Stimulated activated CD4-positive, alpha-beta T cell treated with anti-CD3 and anti-CD28 coated beads, Interleukin-4, amount 100 ng/mL, for 4 hours (primary cell): ENCODE results near the gene LIN28B.
"Not testable (repeated sequence)": the region's sequence is repeated elsewhere in the genome, so short reads cannot be mapped to it uniquely, and the experiment has no call there.

ENCODE experiments used
- DNase-seq, 2 experiments: peaks; one replicate each; pipeline ENCODE4 v3.0.0-alpha.2; 2020

LIN28B gene

DNA sequence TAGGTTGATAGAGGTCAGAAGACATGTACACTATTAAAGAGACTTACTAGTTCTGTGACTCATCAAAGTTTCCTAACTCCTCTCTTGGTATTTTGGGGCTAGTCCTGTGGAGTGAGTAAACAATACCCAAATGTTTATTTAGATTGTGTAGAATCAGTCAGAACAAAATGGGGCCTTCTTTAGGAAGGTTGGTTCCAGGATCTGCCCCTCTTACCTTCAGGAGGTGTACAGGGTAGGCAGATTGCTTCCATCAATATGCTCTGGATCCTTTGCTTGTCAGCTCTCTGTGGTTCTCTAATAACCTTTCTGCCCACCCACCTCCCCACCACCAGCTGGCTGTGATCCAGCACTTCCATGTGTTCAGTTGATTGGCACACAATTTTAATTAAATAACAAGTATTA lies 115.9 kb downstream of the LIN28B start:
- no peak for DNase-seq

GRCh38 chr6:105075210-105075609 lies 118.3 kb downstream of the LIN28B start:
- DNase-seq = no peak

GRCh38 chr6:105076418-105076817 lies 119.5 kb downstream of the LIN28B start:
- not testable (repeated sequence) for DNase-seq

GRCh38 chr6:105077596-105078385 lies 120.9 kb downstream of the LIN28B start:
- no peak for DNase-seq

DNA sequence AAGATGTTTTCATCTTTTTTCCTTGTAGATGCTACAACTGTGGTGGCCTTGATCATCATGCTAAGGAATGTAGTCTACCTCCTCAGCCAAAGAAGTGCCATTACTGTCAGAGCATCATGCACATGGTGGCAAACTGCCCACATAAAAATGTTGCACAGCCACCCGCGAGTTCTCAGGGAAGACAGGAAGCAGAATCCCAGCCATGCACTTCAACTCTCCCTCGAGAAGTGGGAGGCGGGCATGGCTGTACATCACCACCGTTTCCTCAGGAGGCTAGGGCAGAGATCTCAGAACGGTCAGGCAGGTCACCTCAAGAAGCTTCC lies 121.4 kb downstream of the LIN28B start:
- no peak for DNase-seq

- DNase-seq = no peak
Measured at GRCh38 chr6:105080279-105080678, 123.4 kb downstream of the LIN28B start.

GRCh38 chr6:105081662-105082061 lies 124.8 kb downstream of the LIN28B start:
- not testable (repeated sequence) for DNase-seq

DNA sequence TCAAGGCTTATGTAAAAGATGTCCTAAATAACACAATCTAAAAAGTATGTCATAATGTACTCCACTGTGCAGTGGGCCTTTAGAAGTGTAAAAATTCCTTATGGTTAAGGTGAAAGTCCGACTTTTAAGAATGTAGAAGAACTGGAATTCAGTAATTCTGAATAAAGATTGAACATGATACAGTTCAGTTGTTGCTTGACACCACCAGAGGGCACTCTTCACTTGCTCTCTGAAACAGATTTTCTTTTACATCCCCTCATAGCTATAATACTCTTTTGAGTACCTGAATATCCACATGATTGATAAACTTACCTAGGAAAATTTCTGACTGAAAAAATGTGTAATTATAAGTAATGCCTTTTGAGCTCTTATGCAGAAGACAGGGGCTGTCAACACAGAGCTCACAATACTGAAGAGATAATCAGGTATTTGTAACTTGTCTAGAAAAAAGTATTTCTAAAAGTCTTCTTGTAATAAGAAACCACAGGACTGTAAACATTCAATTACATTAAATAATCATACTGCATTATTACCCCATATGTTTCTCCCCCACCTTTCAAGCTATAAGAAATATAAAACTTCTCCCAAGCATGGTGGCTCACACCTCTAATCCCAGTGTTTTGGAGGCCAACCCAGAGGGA lies 130.8 kb downstream of the LIN28B start:
- no peak for DNase-seq

DNA sequence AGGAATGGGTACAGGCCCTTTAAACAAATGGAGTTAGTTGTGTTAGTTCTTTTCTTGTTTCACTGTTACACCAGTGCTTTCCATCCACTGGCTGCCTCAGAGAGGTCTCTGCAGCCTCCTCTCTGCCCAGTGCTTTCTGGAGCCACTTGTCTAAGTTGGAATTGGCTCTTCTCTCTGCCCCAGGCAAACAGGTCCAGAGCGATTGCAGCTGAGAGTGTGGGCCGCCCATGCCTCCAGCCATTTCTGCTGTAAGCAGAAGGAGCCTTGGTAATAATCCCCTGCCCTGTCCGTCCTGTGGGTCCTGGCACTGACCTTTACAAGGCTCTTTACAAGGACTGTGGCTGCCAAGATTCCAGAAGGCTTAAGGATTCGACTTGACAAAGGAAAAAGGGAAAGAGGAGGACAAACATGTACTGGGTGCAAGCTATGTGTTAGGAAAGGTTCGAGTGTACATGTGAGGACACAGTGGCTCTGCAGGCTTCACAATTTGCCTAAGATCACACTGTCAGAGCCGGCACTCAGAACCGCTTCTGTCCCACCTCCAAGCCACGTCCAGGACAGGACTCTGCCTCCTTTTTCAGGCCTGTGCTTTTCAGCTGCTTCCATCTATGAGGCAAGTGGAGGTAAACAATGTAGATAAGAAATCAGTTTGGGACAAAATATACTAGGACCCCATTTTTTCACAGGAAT lies 134.4 kb downstream of the LIN28B start:
- DNase-seq = no peak

DNA sequence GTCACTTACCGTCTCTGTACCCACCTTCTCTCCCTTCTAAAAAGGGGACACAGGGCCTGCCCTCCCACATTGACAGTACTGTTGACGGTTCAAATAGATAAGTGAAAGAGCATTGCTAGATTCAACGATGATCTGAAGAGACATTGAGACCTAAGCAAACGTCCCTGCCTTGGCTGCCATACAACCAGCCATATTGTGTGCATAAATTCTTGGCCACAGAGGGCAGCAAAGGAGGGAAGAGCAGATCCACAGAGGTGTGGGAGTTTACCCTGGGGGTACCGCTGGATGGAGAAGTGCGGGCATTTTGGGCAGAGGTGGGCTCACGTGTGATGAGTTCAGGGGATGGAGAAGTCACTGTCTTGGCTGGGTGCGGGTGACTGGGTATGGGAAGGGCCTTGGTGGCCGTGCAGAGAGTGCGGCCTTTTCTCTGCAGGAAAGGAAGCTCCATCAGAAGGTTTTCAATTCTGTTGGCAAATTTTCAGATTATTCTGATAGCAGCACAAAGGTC lies 137.3 kb downstream of the LIN28B start:
- DNase-seq = no peak

DNA sequence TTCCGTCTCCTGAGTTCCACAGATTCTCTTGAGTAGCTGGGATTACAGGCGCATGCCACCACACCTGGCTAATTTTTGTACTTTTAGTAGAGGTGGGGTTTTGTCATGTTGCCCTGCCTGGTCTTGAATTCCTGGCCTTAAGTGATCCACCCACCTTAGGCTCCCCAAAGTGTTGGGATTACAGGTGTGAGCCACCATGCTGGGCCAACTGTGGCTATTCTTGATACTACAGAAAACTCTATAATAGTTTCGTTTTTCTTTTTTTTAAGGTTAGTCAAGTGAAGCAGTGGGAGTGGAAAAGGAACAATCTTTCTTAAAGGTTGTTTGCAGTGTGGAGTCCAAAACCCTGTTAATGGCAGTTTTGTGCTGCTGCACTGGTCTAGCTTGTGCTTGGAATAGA lies 138.2 kb downstream of the LIN28B start:
- no peak for DNase-seq

DNA sequence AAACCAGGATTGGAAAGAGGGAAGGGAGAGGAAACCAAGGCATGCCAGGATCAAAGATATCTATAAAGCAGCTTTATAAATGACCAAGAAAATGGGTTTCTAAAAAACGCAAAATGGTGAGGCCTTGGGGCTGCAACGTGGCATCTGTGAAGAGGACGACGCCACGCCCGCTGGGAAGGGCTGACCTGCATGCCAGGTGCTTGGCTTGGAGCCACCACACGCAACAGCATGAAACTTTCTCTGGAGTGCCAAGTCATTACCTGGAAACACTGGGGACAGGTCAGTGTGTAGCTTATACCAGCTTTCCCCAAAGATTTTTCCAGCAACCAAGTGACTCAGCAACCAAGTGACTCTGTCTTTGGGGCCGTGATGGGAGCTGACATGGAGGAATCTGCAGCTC lies 140.4 kb downstream of the LIN28B start:
- no peak for DNase-seq

DNA sequence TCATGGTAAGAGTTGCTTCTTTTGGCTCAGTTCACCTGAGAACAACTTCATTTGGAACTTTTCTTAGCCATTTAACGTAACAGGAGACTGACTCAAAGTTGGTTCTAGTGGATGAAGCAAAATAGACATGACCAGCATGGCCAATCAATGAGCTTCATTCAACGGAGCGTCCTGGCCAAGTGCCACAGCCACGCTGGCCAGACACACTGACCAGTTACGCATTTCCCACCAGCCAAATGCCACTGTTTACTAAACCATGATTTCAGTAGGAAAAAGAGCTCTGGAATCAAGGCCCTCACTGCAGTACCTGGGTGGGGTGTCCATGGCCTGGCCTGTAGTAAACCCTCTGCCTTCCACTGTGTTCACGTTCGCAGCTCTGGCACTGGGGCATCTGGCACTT lies 142.5 kb downstream of the LIN28B start:
- DNase-seq = no peak

DNA sequence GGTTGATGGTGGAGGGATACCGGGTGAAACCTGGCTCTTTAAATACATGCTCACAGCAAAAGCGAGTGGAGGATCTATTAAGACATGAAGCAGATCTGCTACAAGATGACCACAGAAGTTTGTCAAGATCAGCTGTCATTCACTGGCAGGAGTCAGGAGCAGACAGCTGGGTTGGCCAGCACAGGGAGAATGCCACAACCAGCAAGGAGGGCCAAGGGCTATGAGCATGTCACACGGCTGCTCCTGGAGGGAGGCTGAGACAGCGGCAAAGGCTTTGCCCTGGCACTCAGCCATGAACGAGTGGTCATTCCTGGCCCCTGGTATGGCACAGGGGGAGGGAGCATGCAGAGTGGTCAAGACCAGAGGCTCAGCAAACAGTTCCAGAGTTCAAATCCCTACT lies 145.3 kb downstream of the LIN28B start:
- no peak for DNase-seq

GRCh38 chr6:105105094-105105493 lies 148.2 kb downstream of the LIN28B start:
- DNase-seq = no peak

DNA sequence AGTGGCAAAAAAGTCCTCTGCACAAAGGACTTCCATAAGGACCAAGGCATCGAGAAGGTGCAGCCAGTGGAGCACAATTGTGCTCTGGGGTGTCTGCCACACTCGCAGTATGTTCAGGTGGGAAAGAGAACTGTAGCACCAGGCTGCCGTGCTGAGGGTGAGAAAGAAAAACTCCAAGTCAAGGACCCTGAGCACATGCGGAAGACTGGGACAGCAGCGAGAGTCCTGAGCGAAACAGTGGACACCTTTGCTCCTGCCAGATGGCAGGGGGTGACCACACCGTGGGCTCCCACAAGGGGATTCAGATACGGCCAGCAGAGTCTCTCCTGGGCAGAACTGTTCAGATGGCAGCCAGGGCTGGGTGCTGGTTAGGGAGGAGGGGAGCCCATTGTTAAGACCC lies 149.4 kb downstream of the LIN28B start:
- no peak for DNase-seq

DNA sequence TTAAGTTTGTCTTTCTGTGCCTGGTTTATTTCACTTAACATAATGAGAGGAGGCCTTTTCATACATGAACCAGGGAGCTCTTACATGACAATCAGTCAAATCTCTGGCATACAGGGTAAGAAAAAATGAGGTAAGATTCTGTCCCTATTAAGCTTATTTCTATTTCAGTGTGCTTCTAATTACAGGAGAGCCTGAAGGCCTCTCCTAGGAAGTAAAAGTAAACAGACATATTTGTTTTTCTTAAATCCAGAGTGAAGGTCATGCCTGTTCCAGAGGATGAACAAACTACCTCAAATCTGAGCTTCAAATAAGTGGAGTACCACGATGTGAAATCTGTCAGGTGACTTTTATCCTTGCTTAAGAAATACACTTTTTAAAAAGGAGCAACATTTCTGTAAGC lies 150.3 kb downstream of the LIN28B start:
- DNase-seq = no peak

DNA sequence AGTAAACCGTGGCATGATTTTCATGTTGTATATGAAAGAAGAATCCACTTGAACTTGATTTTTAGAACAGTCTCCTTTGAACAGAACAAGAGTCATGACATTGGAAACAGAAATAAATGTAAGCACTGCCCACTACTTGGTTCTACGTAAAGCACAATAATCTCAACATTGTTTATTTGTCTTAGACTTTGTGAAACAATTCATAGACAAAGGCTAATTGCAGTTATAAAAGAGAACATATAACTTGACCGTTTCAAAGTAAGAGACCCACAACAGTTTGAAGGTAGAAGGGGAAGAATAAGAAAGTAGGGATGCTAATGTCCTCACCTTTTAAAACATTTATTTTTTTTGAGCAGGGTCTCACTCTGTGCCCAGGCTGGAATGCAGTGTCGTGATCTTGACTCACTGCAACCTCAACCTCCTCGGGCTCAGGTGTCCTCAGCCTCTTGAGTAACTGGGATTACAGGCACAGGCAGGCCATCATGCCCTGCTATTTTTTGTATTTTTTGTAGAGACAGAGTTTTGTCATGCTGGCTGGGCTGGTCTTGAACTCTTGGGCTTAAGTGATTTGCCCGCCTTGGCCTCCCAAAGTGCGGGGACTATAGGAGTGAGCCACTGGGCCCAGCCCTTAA lies 151.8 kb downstream of the LIN28B start:
- DNase-seq = no peak

DNA sequence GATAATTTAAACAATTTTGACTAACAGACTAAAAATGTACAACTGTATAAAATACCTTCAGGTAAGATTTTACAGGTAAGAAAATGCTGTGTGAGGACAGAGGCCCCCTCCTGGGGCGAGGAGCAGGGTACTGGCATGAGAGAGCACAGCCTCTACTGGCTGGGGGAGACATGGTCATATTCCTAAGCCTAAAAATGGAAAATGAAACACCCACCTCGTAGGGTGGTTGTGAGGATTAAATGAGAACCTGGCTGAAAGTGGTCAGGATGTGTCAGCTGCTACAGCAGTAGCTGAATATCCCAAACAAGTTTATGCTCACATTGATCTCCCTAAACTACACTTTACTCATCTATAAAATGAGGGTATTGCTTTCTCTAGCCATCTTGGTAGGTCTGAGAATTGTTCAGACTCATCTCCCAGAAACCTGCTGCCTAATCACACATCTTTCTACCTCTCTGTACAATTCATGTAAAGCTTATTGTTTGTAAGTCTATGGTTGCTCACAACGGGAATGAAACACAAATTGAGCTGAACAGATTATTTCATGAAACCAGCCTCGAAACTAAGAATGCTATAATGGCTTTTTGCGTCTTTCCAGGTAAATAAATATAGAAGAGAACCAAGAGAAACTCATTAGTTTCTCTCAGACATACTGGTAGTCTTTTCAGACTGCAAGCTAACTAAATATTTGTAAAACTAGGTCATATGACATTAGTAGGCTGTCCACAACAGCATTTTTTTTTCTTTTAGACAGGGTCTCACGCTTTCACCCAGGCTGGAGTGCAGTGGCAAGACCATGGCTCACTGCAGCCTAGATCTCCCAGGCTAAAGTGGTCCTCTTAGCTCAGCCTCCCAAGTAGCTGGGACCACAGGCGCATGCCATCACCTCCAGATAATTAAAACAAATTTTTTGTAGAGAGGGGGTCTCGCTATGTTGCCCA lies 153.3 kb downstream of the LIN28B start:
- no peak for DNase-seq

DNA sequence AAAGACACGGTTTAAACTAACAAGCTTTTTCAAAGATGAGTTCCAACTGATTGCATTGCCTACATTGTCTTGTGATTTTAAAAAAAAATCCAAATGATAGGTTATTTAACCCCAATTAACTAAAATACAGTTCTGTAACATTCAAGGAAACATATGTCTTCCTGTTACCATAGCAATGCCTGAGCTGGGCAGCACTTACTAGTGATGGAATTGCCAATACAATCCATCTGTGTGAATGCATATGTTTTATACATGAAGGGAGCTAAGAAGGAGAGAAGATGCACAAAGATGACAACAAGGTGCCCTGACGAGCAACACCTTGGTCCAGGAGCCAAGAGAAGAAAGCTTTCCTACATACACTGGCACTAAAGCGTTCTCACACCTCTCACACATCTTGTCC lies 154.2 kb downstream of the LIN28B start:
- no peak for DNase-seq

GRCh38 chr6:105111871-105112270 lies 155.0 kb downstream of the LIN28B start:
- DNase-seq = no peak

GRCh38 chr6:105112577-105112976 lies 155.7 kb downstream of the LIN28B start:
- no peak for DNase-seq
